GM18505 (cell line): ENCODE measurements around the gene BCL7C.
"Not testable (repeated sequence)": the region's sequence is repeated elsewhere in the genome, so short reads cannot be mapped to it uniquely, and the experiment has no call there.

Experiments
- ATAC-seq: cut with Tn5 transposase; IDR thresholded peaks from one replicate; pipeline ENCODE4 v1.9.1; 2021; ENCODE audit not compliant: unreplicated experiment
- POLR2A ChIP-seq: IDR thresholded peaks from 4 replicates; pipeline ENCODE4 v1.6.1; 2011; ENCODE audit warnings: borderline replicate concordance; ENCODE audit not compliant: insufficient read depth, insufficient read length; ENCODE audit errors: extremely low read depth

Gene BCL7C

DNA sequence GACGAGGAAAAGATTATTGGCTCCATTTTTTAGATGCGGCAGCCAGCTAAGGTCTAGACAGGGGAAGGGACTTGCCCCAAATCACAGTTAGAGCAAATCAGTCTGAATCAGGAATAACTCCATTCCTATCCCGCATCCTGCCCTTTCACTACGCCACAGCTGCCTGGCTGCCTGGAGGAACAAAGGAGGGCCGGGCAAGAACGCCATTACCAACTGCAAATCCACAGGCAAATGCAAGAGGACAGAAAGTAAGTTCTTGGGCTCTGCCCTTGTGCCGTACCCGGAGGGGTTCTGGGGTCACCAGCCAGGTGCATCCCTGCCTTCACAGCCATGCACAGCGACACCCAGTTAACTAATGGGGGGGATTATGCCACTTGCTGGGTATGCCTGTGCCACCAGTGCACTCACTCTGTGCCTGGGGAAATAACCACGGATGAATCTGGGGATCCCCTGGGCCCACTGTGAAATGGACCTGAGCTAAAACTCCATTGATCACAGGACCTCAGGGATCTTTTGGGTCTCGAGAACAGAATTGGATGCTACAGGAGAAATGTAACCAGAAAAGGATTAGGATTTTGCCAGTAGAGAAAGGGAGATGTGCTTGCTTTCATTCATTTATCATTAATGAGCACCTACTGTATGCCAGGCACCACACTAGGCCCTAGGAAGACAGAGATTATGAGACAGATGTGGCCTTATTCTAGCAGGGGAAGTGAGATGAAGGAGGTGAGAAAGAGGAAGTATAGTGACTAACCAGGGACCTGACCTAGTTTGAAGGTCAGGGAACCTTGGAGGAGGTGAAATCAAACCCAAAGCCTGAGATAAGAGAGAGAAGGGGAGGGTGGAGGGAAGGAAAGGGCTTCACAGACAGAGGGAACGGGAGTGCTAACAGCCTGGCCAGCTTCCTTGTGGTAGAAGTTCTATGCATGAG is 17.7 kb downstream of the BCL7C start:
- no peak for TF ChIP-seq POLR2A
- no peak for ATAC-seq

DNA sequence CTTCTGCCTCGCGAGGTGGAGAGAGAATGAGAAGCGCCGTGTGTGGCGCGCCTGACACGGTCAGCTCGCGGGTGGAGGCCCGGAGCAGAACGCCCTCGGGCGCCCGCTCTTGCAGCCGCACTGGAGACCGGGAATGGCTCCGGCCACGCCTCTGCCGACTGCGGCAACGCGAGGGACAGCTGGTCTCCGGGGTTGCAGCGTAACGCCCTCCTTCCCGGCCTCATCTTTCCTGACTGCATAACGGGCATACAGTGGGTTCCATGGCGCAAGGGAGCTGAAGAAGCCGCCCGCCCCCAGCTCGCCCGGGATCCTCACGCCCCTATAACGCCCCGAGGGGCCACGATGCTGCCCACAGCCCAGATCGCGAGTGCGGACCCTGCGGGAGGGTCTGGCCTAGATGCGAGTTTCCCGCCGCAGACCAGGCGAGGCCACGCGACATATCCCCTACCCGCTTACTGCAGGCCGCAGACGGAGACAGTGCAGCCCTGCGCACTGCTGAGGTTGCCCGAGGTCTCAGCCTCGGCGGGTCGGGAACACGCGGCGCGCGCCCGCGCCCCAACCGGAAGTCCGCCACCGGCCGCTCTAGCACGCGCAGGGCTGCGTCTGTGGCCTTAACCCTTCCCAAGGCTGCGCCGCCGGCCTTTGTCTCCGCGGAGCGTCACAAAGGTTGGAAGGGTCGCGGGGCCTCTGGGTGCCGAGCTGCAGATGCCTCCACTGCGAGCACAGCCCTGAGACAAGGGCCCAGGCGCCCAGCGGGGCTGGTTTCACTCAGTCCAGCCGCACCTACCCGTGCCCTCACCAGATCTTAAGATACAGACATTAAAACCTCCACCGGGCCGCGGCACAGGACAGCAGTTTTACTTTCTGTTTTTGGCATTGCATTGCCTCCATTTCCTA is 18.8 kb downstream of the BCL7C start:
- TF ChIP-seq POLR2A: peak; percentile 98
- ATAC-seq: peak; percentile 76

DNA sequence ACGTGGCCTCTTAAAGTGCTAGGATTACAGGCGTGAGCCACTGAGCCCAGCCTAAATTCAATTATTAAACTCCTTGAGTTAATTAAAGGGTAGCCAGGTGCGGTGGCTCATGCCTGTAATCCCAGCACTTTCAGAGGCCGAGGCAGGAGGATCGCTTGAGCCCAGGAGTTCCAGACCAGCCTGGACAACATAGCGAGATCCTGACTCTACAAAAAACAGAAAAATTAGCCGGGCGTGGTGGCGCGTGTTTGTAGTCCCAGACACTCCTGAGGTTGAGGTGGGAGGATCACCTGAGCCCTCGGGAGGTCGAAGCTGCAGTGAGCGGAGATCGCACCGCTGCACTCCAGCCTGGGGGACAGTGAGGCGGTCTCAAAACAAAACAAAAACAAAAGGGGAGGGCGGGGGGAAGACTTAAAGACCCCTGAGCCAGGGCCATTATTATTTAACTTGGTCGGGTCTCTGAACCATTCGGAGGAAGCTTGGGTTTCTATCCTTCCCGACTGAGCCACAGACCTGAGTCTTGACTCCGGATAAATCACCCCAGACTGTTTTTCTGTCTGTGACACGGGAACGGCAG is 19.5 kb downstream of the BCL7C start:
- ATAC-seq: no peak
- no peak for TF ChIP-seq POLR2A

DNA sequence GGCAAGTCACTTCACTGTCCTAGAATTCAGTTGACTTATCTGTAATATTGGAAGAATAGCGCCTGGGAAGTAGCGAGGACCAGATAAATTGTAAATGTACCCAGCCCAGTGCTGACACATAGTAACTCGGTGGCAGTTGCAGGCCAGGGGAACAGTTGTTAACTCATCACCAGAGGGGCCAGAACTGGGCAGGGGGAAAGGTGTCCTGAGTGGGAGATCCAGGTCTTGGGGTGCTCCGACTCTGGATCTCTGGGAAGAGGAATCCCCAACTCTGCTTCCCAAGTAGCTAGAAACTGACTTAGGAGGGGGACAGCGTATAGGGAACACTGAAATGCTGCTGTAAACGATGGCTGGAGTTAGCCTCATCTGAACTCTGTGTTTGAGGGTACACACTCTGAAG is 23.0 kb downstream of the BCL7C start:
- ATAC-seq: no peak
- TF ChIP-seq POLR2A: no peak

DNA sequence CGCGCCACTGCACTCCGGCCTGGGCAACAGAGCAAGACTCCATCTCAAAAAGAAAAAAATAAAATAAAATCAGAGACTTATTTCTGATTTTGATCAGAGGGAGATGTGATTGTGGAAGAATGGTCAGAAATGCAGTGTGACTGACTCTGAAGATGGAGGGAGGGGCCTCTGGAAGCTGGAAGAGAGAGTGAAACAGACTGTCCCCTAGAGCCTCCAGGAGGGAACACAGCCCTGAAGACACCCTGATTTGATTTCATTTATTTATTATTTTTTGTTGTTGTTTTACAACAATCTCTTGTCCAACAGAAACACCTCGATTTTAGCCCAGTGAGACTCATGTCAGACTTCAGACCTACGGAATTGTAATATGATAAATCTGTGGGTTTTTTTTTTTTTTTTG is 26.1 kb downstream of the BCL7C start:
- ATAC-seq: no peak
- TF ChIP-seq POLR2A: no peak

DNA sequence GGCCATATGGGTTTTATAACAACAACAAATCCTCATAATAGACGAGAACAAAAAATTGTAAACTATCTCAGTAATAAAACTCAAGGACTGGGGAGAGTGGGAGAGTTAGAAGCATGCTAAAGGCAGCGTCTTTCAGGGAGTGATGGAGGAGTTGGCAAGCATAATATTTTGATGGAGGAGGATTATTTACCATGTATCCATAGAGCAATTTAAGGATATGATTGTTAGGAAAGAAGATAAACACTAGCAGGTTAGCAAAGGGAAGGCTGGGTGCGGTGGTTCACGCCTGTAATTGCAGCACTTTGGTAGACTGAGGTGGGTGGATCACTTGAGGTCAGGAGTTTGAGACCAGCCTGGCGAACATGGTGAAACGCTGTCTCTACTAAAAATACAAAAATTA is 27.8 kb downstream of the BCL7C start:
- ATAC-seq: no peak
- no peak for TF ChIP-seq POLR2A

DNA sequence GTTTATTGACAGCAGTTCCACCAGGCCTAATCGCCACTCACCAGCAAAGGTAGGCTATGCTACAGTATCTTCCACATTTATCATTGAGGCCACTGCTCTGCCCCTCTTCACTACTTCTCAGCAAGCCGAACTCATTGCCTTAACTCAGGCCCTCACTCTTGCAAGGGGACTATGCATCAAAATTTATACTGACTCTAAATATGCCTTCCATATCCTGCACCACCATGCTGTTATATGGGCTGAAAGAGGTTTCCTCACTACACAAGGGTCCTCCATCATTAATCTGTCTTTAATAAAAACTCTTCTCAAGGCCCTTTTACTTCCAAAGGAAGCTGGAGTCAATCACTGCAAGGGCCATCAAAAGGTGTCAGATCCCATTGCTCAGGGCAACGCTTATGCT is 30.7 kb downstream of the BCL7C start:
- ATAC-seq: not testable (repeated sequence)

DNA sequence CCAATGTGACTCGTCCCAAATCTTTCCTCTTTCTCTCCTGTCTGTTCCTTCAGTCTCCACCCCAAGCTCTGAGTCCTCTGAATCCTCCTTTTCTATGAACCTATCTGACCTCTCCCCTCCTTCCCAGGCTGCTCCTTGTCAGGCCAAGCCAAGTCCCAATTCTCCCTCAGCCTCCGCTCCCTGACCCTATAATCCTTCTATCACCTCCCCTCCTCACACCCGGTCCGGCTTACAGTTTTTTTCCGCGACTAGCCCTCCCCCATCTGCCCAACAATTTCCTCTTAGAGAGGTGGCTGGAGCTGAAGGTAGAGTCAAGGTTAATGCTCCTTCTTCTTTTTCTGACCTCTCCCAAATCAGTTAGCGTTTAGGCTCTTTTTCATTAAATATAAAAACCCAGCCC is 33.1 kb downstream of the BCL7C start:
- not testable (repeated sequence) for ATAC-seq

DNA sequence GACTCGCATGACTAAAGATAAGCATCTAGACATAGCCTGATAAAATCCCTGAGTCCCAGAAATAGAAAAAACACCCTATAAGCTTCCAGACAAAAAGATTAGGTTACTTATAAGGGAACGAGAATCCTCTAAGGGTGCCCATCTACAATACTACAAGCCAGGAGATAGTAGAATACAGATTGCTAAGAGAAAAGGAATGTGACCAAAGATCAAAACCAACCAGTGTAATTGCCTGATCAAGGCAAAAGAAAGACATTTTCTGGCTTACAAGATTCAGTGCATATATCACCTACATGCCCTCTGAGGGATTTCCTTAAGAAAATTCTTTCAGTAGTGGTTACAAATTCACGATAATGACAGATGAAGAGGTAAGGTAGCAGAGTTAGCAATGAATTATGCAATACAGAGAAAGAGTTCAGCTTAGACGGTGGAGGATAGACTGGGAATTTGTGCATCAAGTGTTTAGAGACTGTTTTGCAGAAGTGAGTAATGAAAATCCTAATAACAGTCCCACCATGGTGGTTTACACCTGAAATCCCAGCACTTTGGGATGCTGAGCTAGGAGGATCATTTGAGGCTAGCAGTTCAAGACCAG is 35.0 kb downstream of the BCL7C start:
- ATAC-seq: no peak

DNA sequence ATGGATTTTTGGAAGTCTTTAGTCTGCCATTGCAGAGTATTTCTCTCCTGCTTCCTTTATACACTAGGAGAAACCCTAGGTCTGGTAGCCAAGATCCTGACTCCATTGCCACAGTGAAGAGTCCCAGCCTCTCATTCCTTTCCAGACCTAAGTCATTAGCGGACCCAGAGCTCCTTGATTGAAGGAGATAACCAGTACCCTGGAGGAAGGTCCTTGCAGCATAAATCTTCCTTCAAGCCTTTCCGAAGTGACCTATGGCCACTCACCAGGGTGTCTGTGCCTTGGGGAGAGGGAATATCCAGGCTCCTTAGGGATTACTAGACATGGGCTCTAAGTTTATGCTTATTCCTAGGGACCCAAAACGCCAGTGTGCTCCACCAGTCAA is 35.8 kb downstream of the BCL7C start:
- no peak for ATAC-seq
- TF ChIP-seq POLR2A: no peak

More for the DNA sequence above, 35.0 kb downstream of the BCL7C start:
- TF ChIP-seq POLR2A: no peak

DNA sequence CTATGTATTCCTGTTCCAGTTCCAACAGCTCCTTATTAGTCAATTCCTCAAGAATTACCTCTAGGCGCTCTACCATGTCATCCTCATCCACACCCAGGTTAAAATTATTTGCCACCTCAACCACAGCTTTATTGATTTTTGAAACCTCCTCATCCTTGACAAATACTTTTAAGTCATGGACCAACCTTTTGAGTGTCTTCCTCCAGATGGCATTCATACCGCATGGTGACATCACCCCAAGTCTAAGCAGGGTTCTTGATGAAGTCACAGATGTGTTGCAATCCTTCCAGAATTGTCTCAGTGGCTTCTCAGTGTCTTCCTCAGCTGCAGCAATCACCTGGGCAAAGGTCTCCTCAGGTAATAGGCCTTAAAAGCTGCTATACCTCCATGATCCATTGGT is 40.1 kb downstream of the BCL7C start:
- TF ChIP-seq POLR2A: no peak
- no peak for ATAC-seq

DNA sequence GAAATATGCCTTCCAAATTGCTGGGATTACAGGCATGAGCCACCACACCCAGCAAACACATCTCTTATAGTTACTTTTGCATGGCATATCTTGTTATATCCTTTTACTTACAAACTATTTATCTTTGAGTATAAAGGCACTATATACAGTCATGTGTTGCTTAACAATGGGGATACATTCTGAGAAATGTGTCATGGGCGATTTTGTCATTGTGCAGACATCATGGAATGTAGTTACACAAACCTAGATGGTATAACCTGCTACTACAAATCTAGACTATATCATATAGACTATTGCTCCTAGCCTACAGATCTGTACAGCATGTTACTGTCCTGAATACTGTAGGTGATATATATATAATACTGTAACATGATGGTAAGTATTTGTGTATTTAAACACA is 43.6 kb downstream of the BCL7C start:
- TF ChIP-seq POLR2A: no peak
- no peak for ATAC-seq

DNA sequence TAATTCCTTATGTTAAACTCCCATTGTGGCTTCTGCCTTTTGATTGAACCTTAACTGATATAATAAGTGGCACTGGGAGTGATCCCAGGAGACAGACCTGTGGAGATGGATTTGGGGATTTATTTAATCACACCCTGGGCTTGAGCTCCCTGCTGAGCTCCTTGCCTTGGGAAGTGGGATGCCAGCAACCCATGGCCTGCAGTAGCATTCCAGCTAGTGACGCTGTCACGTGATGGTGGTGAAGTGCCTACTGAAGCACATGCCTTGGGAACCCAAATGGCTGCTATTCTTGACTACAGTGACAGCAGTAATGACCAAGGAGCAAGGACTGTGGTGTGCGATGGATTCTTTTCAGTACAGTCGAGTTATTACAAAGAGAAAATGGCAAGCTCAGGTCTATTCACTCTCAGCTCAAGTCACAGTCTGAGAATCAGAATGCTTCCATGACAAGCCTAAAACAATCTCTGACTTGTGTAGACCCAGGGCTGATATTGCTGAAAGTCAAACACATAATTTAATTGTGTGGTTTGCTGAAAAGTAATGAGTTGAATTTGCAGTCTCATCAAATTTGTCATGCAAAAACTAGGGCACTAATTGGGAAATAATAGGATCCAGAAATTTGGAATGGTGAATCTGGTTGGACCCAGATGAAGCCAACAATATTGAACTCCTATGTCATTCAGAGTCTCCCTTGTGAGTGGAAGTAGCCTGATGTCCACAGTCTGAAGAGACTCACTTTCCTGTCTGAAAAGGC is 47.1 kb downstream of the BCL7C start:
- ATAC-seq: no peak

More for the DNA sequence above, 47.1 kb downstream of the BCL7C start:
- TF ChIP-seq POLR2A: no peak
